Measurements from ENCODE around the gene FRMD3.

DNA sequence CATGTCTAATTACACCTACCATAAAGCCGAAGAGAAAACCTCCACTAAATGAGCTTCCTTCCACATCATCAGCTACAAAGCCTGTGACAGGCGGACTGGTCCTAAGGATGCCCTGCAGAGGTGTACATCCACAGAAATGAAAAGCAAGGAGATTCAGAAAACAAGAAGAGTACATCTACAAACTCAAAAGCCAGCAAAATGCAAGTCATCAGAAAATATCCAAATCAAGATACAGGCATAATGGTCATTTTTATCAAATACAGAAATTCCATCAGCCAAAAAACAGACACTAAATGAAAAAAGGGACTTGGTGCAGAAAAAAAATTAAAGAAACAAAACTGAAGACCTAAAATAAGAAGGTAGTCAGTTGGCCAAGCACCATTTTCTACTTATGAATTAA, 79.7 kb downstream of the FRMD3 start:
- no peak for TF ChIP-seq POLR2A (IDR thresholded peaks at IDR 0.05)
- TF ChIP-seq, protein P1, sequence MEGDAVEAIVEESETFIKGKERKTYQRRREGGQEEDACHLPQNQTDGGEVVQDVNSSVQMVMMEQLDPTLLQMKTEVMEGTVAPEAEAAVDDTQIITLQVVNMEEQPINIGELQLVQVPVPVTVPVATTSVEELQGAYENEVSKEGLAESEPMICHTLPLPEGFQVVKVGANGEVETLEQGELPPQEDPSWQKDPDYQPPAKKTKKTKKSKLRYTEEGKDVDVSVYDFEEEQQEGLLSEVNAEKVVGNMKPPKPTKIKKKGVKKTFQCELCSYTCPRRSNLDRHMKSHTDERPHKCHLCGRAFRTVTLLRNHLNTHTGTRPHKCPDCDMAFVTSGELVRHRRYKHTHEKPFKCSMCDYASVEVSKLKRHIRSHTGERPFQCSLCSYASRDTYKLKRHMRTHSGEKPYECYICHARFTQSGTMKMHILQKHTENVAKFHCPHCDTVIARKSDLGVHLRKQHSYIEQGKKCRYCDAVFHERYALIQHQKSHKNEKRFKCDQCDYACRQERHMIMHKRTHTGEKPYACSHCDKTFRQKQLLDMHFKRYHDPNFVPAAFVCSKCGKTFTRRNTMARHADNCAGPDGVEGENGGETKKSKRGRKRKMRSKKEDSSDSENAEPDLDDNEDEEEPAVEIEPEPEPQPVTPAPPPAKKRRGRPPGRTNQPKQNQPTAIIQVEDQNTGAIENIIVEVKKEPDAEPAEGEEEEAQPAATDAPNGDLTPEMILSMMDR (IDR thresholded peaks at IDR 0.05) = no peak
